BJ (cell line): ENCODE results near the gene CAMK2D. TPM values are rescaled to one million over a fixed set of nuclear protein-coding genes. Genes with fewer than 3 reads are reported as not detected.

Experiments
- CTCF ChIA-PET: fragments of 350-600 bp; formaldehyde crosslinking; extraction: SDS; loops from one replicate; lab custom pipeline; 2021; ENCODE audit warnings: antibody characterized with exemption, inconsistent platforms; lab: Yijun Ruan, JAX
- POLR2A ChIA-PET: fragments of 300-600 bp; sonication (Branson Sonifier 250); formaldehyde crosslinking; extraction: SDS; loops from one replicate; lab custom pipeline; 2021; ENCODE audit warnings: antibody characterized with exemption; lab: Charles Lee
- DNase-seq: peaks from one replicate; pipeline ENCODE4 v3.0.0-alpha.2; 2011; ENCODE audit warnings: low read depth
- H3K27me3 ChIP-seq: 2 replicates; pipeline ENCODE4 v1.6.0; 2011; ENCODE audit warnings: low read length; ENCODE audit not compliant: control insufficient read depth, insufficient read depth
- H3K36me3 ChIP-seq: 2 replicates; pipeline ENCODE4 v1.5.1; 2011; ENCODE audit warnings: low read length; ENCODE audit not compliant: control insufficient read depth, insufficient read depth
- H3K4me3 ChIP-seq: 2 replicates; pipeline ENCODE4 v1.5.1; 2011; ENCODE audit warnings: low read depth, mild to moderate bottlenecking, control low read depth, low read length
- CTCF ChIP-seq: IDR thresholded peaks from 2 replicates; pipeline ENCODE4 v1.5.1; 2011; ENCODE audit warnings: low read depth, mild to moderate bottlenecking, control low read depth, inconsistent platforms, low read length, moderate library complexity; ENCODE audit not compliant: insufficient read depth
- polyA plus RNA-seq: library from polyadenylated mRNA; depleted of rRNA; stranded (reverse); fragments of >200 nt; gene quantifications from 2 replicates; pipeline ENCODE4 v1.2.3, GENCODE V29; 2011

The CAMK2D gene
- polyA plus RNA-seq, 1 experiment = 41.8 TPM

- H3K27me3 ChIP-seq = no peaks in the 10 kb centered on the region
- DNase-seq = no peak
- no peak for TF ChIP-seq CTCF
- CTCF ChIA-PET = interaction anchor here (1.8 kb wide), 1 partner anchor 16 kb away, joined by 5 read pairs; no protein-coding TSS in a partner anchor
- H3K36me3 ChIP-seq = no peaks in the 10 kb centered on the region
- POLR2A ChIA-PET = no interaction called here
- H3K4me3 ChIP-seq = no peak overlapping the region
These were observed 117.1 kb downstream of the CAMK2D start for GRCh38 chr4:113644398-113644797.

- DNase-seq = no peak
- H3K36me3 ChIP-seq = no peaks in the 10 kb centered on the region
- CTCF ChIA-PET = interaction anchor here (1.8 kb wide), 1 partner anchor 17 kb away, joined by 5 read pairs; no protein-coding TSS in a partner anchor
- no peak overlapping the region for H3K4me3 ChIP-seq
- H3K27me3 ChIP-seq = no peaks in the 10 kb centered on the region
- TF ChIP-seq CTCF = no peak
- POLR2A ChIA-PET = no interaction called here
These were observed 118.0 kb downstream of the CAMK2D start for GRCh38 chr4:113643505-113643904.

GRCh38 chr4:113641025-113641431 is 120.5 kb downstream of the CAMK2D start:
- no peak for TF ChIP-seq CTCF
- H3K27me3 ChIP-seq = no peaks in the 10 kb centered on the region
- ChIA-PET CTCF (no interaction called here), POLR2A (no interaction called here)
- no peak for DNase-seq
- no peaks in the 10 kb centered on the region for H3K36me3 ChIP-seq
- H3K4me3 ChIP-seq = no peak overlapping the region

- H3K36me3 ChIP-seq = no peaks in the 10 kb centered on the region
- CTCF ChIA-PET = interaction anchor here (0.6 to 0.7 kb wide), 2 partner anchors 91 to 425 kb away, joined by 3 read pairs; no protein-coding TSS in a partner anchor
These were observed 122.2 kb downstream of the CAMK2D start for GRCh38 chr4:113639326-113639725.

GRCh38 chr4:113638562-113638832 is 123.0 kb downstream of the CAMK2D start:
- POLR2A ChIA-PET = no interaction called here
- Histone ChIP-seq H3K36me3 (no peaks in the 10 kb centered on the region), H3K4me3 (no peak overlapping the region), H3K27me3 (no peaks in the 10 kb centered on the region)
- CTCF ChIA-PET = interaction anchor here (0.7 to 1.1 kb wide), 2 partner anchors 31 to 91 kb away, joined by 3 read pairs; no protein-coding TSS in a partner anchor
- TF ChIP-seq CTCF = no peak
- DNase-seq = no peak

More at GRCh38 chr4:113639326-113639725, 122.2 kb downstream of the CAMK2D start:
- POLR2A ChIA-PET = no interaction called here
- Histone ChIP-seq H3K27me3 (no peaks in the 10 kb centered on the region), H3K4me3 (no peak overlapping the region)
- no peak for DNase-seq
- TF ChIP-seq CTCF = no peak
